ENCODE results near the gene OR8A1. TPM values are rescaled to one million over a fixed set of nuclear protein-coding genes. Genes with fewer than 3 reads are reported as not detected.
"Not testable (repeated sequence)": the region's sequence is repeated elsewhere in the genome, so short reads cannot be mapped to it uniquely, and the experiment has no call there.

OR8A1 gene
- total RNA-seq, 1 donor from 2014 or later, result not detected

GRCh38 chr11:124595302-124595701, 25.5 kb downstream of the OR8A1 start:
- no peak for DNase-seq

GRCh38 chr11:124597626-124598025, 27.8 kb downstream of the OR8A1 start:
- DNase-seq, result no peak

DNA sequence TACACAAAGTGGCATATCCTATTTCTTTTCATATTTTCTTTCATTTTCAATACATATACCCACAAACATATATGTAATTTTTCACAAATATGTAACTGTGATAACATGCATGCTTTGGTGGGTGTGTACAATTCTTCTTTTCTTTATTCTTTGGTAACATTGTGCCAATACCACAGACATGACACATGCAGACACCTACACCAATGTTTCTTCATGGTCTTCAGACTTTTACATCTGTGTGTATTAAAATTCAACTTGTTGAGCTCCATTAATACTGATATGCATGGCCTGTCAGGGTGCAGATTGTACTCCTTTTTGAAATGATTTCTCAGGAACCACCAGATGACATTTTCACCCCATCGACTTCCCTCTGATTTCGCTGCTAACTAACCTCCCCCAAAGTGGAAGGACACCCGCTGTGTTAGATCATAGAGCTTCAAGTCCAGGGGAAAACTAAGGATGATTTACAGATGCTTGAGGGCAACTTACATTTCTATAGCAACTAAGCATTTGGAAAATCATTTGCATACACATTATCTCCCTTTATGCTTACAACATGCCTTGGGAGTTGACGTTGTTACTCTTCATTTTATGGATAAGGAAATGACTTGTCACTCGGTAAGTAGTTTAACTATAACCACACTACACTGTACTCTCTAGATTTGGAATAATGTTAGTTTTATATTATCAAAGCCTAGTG, 31.0 kb downstream of the OR8A1 start:
- DNase-seq, result no peak

DNA sequence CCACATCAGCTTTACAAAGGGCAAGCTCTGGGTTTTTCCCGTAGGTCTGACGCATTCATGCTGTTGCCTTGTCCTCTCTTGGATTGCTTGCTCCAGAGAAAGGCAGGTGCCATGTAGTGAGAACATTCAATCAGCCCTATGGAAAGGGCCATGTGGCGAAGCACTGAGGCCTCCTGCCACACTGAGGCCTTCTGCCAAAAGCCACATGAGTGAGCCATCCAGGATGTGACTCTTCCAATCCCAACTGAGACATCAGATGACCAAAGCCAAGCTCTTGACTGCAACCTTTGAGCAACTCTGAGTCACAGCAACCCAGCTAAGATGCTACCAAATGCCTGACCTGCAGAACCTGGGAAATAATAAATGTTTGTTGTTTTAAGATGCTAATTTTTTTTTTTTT, 32.4 kb downstream of the OR8A1 start:
- no peak for DNase-seq

DNA sequence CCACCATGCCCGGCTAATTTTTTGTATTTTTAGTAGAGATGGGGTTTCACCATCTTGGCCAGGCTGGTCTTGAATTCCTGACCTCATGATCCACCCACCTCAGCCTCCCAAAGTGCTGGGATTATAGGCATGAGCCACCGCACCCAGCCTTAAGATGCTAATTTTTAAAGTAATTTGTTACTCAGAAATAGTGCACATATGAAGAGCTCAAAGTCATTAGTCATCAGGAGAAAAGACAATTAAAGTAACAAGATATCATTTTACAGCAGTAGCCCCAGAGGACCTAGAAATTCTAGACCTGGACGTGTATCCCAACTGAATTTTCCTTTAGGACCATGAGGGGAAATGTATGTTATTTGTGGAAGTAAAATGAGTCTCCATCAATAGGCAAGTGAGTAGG, 32.9 kb downstream of the OR8A1 start:
- DNase-seq, result not testable (repeated sequence)

DNA sequence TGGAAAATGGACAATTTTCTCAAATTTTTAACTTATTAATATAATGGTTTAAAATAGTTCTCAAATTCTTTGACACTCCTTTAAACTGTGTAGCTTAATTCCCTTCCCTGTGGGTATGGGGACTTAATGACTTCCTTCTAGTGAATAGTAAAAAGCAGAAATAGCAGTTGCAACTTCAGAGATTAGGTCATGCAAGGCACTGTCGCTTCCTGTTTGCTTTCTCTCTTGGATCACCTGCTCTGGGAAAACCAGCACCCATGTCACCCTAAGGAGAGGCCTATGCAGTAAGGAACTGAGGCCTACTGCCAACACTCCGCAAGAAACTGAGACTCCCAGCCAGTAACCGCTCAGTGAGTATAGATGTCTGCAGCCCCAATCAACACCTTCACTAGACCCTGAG, 35.9 kb downstream of the OR8A1 start:
- DNase-seq, result no peak

DNA sequence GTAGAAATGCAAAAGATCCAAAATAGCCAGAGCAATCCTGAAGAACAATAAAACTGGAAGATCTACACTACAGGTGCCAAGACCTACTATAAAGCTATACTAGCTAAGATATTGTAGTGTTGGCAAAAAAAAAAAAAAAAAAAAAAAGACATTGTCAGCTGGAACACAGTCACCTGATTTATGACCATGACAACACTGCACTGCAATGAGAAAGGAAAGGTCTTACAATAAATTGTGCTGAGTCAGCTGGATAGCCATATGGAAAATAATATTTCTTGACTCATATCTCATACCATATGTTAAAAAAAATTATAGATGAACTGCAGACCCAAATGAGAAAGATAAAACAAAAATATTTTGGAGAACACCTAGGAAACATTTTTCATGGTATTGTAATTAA, 38.4 kb downstream of the OR8A1 start:
- no peak for DNase-seq

GRCh38 chr11:124610295-124610694, 40.5 kb downstream of the OR8A1 start:
- DNase-seq, result no peak

DNA sequence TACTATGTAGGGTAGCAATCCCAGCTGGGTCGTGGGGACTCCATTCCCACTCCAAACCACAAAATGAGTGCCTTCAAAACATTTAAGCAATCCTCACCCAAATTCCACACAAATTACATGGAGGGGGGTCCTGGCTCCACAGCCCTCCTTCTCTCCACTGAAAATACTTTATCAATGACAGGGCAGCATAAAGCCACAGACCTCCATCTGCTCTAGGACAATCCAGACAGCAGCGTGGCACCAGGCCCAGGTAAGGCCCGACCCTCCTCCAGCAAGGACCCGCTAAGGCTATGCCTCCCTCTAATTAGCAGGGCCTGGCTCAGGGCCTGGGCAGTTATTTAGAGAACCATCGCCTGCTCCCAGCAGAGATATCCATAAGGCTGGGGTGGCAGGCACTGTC, 41.3 kb downstream of the OR8A1 start, which contains the start of gene PANX3:
Gene PANX3 (plus strand): TSS at position 365 of the 400 bp plus-strand sequence. CDS start 129 bp downstream, outside the sequence.
- no peak for DNase-seq

DNA sequence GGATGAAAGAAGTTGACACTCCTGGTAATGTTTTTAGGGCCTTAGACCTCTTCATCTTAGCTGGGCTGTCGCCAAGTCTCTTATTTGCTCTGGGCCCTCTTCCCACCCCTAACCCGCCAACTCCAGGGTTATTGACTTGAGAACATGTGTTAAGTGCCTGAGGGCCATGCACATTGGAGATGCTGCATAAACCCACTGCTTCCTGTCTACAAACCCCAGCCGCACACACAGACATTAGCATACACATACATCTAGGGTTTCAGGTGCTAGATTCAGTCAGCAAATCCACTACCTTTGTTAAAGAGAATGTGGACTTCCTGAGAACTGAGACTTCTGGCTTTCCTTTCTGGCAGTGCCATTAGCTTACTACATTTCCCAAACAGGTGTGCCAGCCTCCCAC, 42.2 kb downstream of the OR8A1 start:
- DNase-seq, result no peak

DNA sequence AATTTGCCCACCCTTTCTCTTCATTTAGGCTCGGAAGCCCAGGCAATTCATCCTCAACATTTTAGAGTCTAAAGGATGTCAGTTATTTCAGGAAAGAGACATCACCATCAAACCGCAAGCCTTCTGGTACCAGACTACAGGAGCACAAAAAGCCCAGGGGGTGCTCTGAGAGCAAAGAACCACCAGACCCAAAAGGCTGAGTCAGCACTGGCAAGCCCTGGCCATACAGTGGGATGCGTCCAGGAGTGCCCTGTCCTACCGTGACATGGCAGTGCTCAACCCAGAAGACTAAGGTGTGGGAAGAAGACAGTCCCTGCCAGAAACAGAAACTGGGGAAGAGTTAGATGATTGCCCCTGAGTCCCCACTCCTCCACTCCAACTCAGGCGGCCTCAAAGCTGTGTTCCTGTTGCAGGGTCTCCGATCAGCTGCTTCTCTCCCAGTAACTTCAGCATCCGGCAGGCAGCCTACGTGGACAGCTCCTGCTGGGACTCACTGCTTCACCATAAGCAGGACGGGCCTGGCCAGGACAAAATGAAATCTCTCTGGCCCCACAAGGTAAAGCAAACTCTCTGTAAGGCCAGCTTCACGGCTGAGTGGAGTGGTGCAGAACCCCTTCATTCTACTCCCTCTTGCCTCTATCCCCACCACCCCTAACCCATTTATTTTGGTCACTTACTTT, 42.9 kb downstream of the OR8A1 start:
- DNase-seq, result no peak

DNA sequence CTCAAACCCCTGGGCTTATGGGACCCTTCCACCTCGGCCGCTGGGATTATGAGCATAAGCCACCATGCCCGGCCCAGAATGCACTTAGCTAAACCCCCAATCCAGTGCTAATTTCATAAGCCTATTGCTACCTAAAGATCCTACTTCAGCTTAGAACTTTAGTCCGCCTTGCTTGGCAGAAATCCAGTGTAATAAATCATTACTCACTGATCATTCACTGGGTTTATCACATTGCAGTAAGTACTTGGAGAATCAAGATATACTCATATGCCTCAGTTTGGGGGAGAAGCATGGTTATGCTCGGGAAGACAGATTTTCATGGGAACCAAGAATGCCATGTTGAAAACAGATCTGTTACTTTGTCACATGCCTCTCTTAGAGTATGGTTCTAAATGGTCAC, 49.1 kb downstream of the OR8A1 start:
- DNase-seq, result no peak

Small RNA genes lying within 50 kb of the gene (small RNA-seq; reads per million reads assigned to genes)
- gene OR8A3P, result not detected

Other genes starting within 250 kb of the OR8A1 start
- not detected for gene OR8D2, start 249.8 kb upstream of the OR8A1 start, total RNA-seq
- not detected for gene OR8B2, start 185.5 kb upstream of the OR8A1 start, total RNA-seq
- gene OR8B3, start 171.0 kb upstream of the OR8A1 start, total RNA-seq, result not detected
- gene OR8B4, start 145.1 kb upstream of the OR8A1 start, total RNA-seq, result not detected
- not detected for gene OR8B8, start 124.3 kb upstream of the OR8A1 start, total RNA-seq
- gene OR8B12, start 26.3 kb upstream of the OR8A1 start, total RNA-seq, result not detected
- not detected for gene PANX3, start 41.4 kb downstream of the OR8A1 start, total RNA-seq
- 42.7 TPM for gene TBRG1, start 52.9 kb downstream of the OR8A1 start, total RNA-seq
- gene SIAE, start 103.7 kb downstream of the OR8A1 start, total RNA-seq, result 9.7 TPM
- gene SPA17, start 103.9 kb downstream of the OR8A1 start, total RNA-seq, result 5.1 TPM
- gene NRGN, start 169.9 kb downstream of the OR8A1 start, total RNA-seq, result 2.7 TPM
- not detected for gene VSIG2, start 182.3 kb downstream of the OR8A1 start, total RNA-seq
- gene ESAM, start 192.3 kb downstream of the OR8A1 start, total RNA-seq, result 3.7 TPM
- gene MSANTD2, start 230.4 kb downstream of the OR8A1 start, total RNA-seq, result 18.9 TPM

All from occipital lobe (tissue), 3 donors.